Sigmoid colon (tissue), 4 donors: ENCODE measurements around the gene PDCD2L.

Source experiments
- CTCF ChIP-seq, 4 experiments: fragments of 450-650 bp in 3 of 4; fragments of 200-600 bp in 1 of 4; IDR thresholded peaks; one replicate each; pipeline ENCODE4 v1.5.1; 2016 to 2019; ENCODE audit warnings: antibody characterized with exemption in 4 of 4, mild to moderate bottlenecking in 3 of 4, moderate library complexity in 2 of 4
- POLR2A ChIP-seq, 2 donors: fragments of 450-650 bp; IDR thresholded peaks; one replicate each; pipeline ENCODE4 v1.6.1; 2016; ENCODE audit warnings: antibody characterized with exemption in 2 of 2, mild to moderate bottlenecking in 2 of 2, moderate library complexity in 2 of 2
- POLR2AphosphoS5 ChIP-seq, 4 donors: sonication (generic); formaldehyde crosslinking; IDR thresholded peaks; one replicate each; pipeline ENCODE4 v1.6.1; 2017; ENCODE audit warnings: antibody characterized with exemption in 4 of 4

GRCh38 chr19:34457446-34457845, 53.2 kb downstream of the PDCD2L start:
- TF ChIP-seq POLR2A (IDR thresholded peaks at IDR 0.05) (no peak), CTCF (IDR thresholded peaks at IDR 0.05) (no peak), POLR2AphosphoS5 (IDR thresholded peaks at IDR 0.05) (no peak)
